Fibroblast of the aortic adventitia (primary cell): ENCODE results near the gene ERLIN1. TPM values are rescaled to one million over a fixed set of nuclear protein-coding genes. Genes with fewer than 3 reads are reported as not detected.

Source experiments
- DNase-seq: peaks from one replicate; pipeline ENCODE4 v3.0.0-alpha.2; 2010; ENCODE audit warnings: low read depth
- H3K4me3 ChIP-seq: 2 replicates; pipeline ENCODE4 v1.5.1; 2011; ENCODE audit warnings: low read depth, mild to moderate bottlenecking, control low read depth, low read length, moderate library complexity
- total RNA-seq: library from RNA; depleted of rRNA; stranded (reverse); fragments of >200 nt; gene quantifications from 2 replicates; pipeline ENCODE4 v1.2.3, GENCODE V29; 2012; ENCODE audit warnings: low replicate concordance
- TF ChIP-seq, protein P1 (sequence below): IDR thresholded peaks from 2 replicates; pipeline ENCODE4 v1.5.1; 2011; ENCODE audit warnings: mild to moderate bottlenecking, low read length, control low read depth, inconsistent platforms; ENCODE audit not compliant: insufficient read depth

ERLIN1 gene
- total RNA-seq, 1 donor = 53.6 TPM

- H3K4me3 ChIP-seq = no peak overlapping the region
- DNase-seq = no peak
- TF ChIP-seq, protein P1, sequence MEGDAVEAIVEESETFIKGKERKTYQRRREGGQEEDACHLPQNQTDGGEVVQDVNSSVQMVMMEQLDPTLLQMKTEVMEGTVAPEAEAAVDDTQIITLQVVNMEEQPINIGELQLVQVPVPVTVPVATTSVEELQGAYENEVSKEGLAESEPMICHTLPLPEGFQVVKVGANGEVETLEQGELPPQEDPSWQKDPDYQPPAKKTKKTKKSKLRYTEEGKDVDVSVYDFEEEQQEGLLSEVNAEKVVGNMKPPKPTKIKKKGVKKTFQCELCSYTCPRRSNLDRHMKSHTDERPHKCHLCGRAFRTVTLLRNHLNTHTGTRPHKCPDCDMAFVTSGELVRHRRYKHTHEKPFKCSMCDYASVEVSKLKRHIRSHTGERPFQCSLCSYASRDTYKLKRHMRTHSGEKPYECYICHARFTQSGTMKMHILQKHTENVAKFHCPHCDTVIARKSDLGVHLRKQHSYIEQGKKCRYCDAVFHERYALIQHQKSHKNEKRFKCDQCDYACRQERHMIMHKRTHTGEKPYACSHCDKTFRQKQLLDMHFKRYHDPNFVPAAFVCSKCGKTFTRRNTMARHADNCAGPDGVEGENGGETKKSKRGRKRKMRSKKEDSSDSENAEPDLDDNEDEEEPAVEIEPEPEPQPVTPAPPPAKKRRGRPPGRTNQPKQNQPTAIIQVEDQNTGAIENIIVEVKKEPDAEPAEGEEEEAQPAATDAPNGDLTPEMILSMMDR = no peak
These were observed 10.0 kb downstream of the ERLIN1 start for GRCh38 chr10:100175875-100176274.

DNA sequence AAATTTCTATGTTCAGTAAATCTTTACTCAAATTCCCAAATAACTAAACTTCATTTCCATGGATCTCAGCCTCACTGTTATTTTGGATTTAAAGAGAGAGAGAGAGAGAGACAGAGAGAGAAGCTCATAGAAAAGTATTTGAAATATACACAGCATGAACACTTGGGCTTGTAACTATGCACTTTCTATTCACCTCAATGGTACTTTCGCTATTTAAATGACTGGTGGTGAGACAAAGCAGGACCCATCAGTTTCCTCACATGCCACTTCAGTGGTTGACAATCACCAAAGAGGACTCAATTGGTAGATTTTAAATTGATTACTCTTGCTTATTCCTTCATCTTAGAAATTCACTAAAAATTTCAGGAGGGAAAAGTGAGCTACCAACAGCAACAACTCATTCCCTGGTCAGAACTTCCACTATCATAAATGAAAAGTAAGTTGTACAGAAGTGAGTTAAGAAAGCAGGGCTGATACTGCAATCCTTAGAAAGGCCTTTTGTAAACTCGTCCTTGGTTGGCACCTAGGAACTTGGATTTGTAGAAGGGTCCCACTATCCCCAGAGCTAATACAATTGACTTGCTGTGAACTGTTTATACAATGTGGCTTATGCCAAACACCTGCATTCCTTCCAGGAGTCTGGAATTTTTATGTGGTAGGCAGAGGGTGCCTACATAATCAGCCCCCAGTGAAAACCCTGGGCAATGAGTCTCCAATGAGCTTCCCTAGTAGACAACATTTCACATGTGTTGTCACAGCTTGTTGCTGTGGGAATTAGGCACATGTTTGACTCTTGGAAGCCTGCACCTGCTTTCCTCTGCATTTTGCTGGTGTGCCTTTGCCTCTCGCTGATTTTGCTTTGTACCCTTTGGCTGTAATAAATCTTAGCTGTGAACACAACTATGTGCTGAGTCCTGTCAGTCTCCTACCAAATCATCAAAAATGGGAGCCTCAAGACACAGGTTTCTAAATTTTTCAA is 10.8 kb downstream of the ERLIN1 start:
- DNase-seq = no peak
- no peak overlapping the region for H3K4me3 ChIP-seq
- TF ChIP-seq, protein P1 = no peak

- TF ChIP-seq, protein P1 = no peak
These were observed 12.8 kb downstream of the ERLIN1 start for GRCh38 chr10:100173035-100173434.

DNA sequence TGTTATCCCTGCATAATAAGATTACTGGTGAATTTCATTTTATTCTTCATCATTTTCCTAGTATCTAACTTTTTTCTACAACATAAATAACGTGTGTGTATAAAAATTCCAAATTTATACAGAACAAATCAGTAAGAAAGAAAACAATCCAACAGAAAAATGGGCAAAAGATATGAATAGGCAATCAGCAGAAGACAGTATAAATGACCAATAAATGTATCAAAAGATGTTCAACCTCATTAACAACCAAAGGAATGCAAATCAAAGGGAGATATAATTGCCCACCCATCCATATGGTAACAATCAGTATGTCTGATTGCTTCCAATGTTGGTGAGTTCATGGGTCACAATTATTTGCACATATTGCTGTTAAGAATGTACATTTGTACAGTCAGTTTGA is 13.5 kb downstream of the ERLIN1 start:
- no peak for DNase-seq
- TF ChIP-seq, protein P1 = no peak

More at GRCh38 chr10:100173035-100173434, 12.8 kb downstream of the ERLIN1 start:
- no peak overlapping the region for H3K4me3 ChIP-seq
- no peak for DNase-seq

DNA sequence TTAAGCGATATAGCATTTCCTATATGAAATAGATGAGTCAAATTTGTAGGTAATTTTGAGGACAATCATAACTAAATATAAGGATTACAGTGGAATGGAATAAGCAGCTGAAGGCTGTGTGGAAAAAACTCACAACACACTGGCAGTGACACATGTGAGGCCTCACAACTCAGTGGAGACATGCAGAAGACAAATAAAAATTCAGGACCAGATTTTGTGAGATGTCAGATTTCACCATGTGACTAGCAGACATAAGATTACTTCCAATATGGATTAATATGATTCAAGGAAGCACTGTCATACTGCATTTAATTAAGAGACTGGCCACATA is 17.6 kb downstream of the ERLIN1 start:
- TF ChIP-seq, protein P1 = no peak
- no peak overlapping the region for H3K4me3 ChIP-seq
- DNase-seq = no peak

More for the DNA sequence above, 13.5 kb downstream of the ERLIN1 start:
- no peak overlapping the region for H3K4me3 ChIP-seq

- H3K4me3 ChIP-seq = no peak overlapping the region
- TF ChIP-seq, protein P1 = no peak
- DNase-seq = no peak
These were observed 18.1 kb downstream of the ERLIN1 start for GRCh38 chr10:100167553-100168312.
